Nephron (organoid): Measurements from ENCODE around the gene LCLAT1.
A peak's percentile ranks its signal among the peaks of the same experiment; 100 is the strongest.

ENCODE experiments used
- H3K27ac Mint-ChIP-seq, 3 experiments: 2 replicates each; pipeline ENCODE4 v1.8.0; 2020; ENCODE audit warnings: mixed read lengths in 3 of 3, mild to moderate bottlenecking in 2 of 3, moderate library complexity in 1 of 3
- H3K27me3 Mint-ChIP-seq: 2 replicates; pipeline ENCODE4 v1.8.0; 2021; ENCODE audit warnings: low read depth, mild to moderate bottlenecking, moderate library complexity, mixed read lengths
- H3K36me3 Mint-ChIP-seq: 2 replicates; pipeline ENCODE4 v1.8.0; 2020; ENCODE audit warnings: low read depth, mixed read lengths
- H3K4me1 Mint-ChIP-seq: 2 replicates; pipeline ENCODE4 v1.8.0; 2020; ENCODE audit warnings: mixed read lengths
- H3K4me3 Mint-ChIP-seq, 3 experiments: 2 replicates each; pipeline ENCODE4 v1.8.0; 2020; ENCODE audit warnings: mild to moderate bottlenecking in 3 of 3, mixed read lengths in 3 of 3, moderate library complexity in 2 of 3
- H3K9me3 Mint-ChIP-seq: 2 replicates; pipeline ENCODE4 v1.8.0; 2020; ENCODE audit warnings: mixed read lengths
- TF ChIP-seq, protein P1 (sequence below), 3 experiments: fragments of 200-600 bp; sonication (generic); IDR thresholded peaks; one replicate each; pipeline ENCODE4 v1.5.0; 2021; ENCODE audit warnings: antibody characterized with exemption in 3 of 3; ENCODE audit not compliant: unreplicated experiment in 3 of 3

Gene LCLAT1

DNA sequence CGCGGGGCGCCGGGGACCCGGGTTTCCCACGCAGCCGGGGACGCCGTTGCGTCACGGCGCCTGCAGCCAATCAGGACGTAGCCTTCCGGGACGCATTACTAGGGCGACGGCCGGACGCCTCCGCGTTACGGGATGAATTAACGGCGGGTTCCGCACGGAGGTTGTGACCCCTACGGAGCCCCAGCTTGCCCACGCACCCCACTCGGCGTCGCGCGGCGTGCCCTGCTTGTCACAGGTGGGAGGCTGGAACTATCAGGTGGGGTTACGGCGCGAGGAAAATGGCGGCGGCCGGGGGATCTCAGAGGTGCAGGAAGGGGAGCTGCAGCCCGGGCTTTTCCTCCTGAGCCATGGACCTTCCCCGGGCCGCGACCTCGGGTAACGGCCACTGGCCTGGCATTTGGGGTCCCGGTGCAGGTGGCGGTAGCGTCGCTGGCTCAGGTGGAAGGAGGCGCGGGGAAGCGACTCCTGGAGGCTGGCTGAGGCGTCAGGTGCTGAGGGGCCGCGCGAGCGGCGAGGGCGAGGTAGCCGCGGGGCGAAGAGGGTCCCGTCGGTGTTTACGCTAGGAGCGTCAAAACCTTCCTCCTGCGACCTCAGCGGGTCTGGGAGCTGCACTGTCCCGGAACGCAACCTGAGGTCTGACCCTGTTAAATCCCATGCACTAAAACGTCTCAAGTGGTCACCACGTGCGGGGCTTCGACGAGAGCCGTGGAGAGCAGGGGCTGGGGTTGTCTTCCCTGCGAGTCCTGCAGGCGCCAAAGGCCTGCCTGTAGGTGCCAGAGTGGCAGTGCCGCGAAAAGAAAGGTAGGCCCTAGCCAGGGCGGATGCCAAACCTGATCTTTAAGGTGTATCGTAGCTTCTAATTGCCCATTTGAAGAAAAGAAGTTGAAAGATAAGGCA is at the start of gene LCLAT1:
LCLAT1 (plus strand) TSS at position 98 of the 897 bp plus-strand sequence. CDS start 78,345 bp downstream, outside the sequence.
- no peaks in the 10 kb centered on the region for H3K9me3 Mint-ChIP-seq
- H3K36me3 Mint-ChIP-seq: peaks cover 11% of the 10 kb centered on the region
- peak within 1 kb of the TSS; percentile 89 to 93 (median 89) for H3K27ac Mint-ChIP-seq
- peaks cover 23% of the 10 kb centered on the region for H3K4me1 Mint-ChIP-seq
- TF ChIP-seq, protein P1, sequence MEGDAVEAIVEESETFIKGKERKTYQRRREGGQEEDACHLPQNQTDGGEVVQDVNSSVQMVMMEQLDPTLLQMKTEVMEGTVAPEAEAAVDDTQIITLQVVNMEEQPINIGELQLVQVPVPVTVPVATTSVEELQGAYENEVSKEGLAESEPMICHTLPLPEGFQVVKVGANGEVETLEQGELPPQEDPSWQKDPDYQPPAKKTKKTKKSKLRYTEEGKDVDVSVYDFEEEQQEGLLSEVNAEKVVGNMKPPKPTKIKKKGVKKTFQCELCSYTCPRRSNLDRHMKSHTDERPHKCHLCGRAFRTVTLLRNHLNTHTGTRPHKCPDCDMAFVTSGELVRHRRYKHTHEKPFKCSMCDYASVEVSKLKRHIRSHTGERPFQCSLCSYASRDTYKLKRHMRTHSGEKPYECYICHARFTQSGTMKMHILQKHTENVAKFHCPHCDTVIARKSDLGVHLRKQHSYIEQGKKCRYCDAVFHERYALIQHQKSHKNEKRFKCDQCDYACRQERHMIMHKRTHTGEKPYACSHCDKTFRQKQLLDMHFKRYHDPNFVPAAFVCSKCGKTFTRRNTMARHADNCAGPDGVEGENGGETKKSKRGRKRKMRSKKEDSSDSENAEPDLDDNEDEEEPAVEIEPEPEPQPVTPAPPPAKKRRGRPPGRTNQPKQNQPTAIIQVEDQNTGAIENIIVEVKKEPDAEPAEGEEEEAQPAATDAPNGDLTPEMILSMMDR (IDR thresholded peaks at IDR 0.05; ENCODE audit: unreplicated experiment in 3 of 3): no peak
- peak within 1 kb of the TSS; percentile 95 to 97 (median 95) for H3K4me3 Mint-ChIP-seq
- H3K27me3 Mint-ChIP-seq: no peaks in the 10 kb centered on the region

DNA sequence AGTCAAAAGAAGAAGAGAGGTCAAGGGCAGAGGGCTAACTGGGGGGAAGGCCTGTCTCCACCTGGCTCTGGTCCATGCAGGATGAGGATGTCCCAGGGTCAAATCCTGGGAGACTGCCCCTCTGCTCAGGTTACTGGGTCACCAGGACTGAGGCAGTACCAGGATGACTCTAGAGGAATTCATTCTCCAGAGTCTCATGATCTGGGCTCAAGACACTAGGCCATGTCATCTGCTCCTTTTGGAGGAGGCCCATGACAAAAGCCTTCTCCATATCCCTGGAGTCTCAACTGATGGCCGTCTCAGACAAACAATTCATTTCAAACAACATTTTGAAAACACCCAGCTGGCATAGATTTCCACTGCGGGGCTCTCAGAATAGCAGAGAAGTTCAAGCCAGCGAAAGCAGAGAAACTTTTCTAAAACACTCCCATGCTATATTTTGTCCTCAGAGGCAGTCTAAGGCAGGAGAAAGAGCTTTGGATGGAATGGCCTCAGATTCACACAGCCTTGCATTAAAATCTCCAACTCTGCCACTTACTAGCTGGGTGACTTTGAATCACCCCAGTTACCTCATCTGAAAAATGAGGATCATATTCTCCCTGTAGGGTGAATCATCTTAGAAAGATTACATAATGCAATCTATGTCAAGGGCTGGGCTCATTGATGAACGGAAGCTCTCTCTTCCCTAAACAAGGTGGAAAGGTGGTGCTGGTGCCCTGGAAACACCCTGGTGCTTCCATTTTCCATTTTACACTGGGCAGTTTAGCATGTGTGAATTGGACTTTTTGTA is 48.8 kb upstream of the LCLAT1 start:
- Mint-ChIP-seq H3K27me3 (no peaks in the 10 kb centered on the region), H3K36me3 (no peaks in the 10 kb centered on the region), H3K27ac (peak overlapping the region in 2 of 3 experiments; percentile 21 to 22), H3K9me3 (no peaks in the 10 kb centered on the region), H3K4me3 (no peak overlapping the region), H3K4me1 (peaks cover 29% of the 10 kb centered on the region)
- TF ChIP-seq, protein P1 (IDR thresholded peaks at IDR 0.05; ENCODE audit: unreplicated experiment in 3 of 3): no peak

DNA sequence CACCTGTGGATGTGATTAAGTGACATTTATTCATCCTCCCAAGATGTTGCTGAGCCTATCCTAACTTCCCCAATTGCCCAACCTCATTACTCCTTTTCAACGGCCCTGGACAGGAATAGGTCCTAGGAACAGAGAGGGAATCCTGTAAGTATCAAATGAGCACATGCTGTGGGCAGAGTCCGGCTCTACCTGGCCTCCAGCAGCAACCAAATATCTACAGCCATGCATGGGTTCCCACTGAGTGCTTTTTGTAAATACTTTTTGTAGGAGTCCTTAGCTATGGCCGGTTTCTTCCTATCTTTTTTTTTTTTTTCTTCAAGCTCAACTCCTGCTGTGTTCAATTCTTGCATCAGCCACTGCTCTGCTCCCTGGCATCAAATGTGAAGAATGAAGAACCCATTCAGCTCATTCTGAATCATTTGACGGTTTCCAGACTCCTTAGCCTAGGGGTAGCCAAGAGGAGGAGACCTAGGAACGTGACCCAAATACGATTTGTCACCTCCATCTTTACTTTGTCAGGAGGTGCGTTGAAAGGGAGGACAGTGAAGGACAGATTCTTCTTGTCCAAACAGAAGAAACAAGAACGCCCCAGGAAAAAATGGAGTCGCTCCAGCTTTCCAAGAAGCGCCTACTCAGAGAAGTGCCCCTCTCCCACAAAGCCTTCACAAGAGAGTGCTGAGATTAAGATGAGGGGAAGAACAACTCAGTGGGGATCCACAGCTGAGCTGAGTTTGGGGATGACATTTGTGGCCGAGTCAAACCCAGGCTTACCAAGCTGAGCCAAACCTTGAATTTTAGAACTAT is 46.7 kb upstream of the LCLAT1 start:
- Mint-ChIP-seq H3K9me3 (no peaks in the 10 kb centered on the region), H3K27me3 (peaks cover 2% of the 10 kb centered on the region), H3K4me3 (no peak overlapping the region), H3K36me3 (no peaks in the 10 kb centered on the region), H3K27ac (peak overlapping the region in 1 of 3 experiments; percentile 34), H3K4me1 (peaks cover 50% of the 10 kb centered on the region)
- TF ChIP-seq, protein P1 (IDR thresholded peaks at IDR 0.05; ENCODE audit: unreplicated experiment in 3 of 3): no peak

DNA sequence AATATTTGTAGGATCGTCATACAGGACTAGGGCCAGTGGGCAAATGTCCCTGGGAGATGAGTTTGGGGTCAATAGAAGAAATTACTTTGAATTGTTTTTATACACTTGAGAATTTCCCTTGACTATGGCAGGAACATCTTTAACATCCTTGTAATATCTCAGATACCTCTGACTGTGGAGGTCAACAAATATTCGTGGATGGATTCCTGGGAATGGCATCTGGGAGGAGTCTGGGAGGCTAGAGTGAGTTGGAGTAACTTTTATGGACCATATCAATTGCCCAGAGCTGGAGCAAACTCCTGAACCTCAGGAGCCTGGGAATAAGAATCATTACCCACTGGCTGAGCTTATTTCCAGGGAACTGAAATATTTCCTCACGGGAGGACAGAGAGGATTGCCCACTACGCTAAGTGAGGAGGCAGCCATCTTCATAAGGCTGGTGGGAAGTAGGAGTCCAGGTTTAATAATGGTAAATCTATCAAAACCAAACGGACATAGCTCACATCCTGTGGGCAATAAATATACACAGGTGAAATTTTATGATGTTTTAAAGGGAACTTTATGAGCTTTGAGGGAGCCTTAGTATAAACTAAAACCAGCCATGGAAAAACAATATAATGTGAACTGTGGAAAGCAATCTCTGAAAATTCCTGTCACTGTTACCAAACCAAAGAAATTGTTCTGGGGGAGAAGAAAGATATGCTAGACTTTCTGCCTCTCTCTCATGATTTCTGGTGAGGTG is 44.4 kb upstream of the LCLAT1 start:
- peaks cover 5% of the 10 kb centered on the region for H3K27me3 Mint-ChIP-seq
- peaks cover 64% of the 10 kb centered on the region for H3K4me1 Mint-ChIP-seq
- no peak overlapping the region for H3K4me3 Mint-ChIP-seq
- TF ChIP-seq, protein P1 (IDR thresholded peaks at IDR 0.05; ENCODE audit: unreplicated experiment in 3 of 3): no peak
- H3K27ac Mint-ChIP-seq: peak overlapping the region; percentile 77 to 94 (median 94)
- no peaks in the 10 kb centered on the region for H3K36me3 Mint-ChIP-seq
- H3K9me3 Mint-ChIP-seq: no peaks in the 10 kb centered on the region
